SK-MEL-5 (cell line): ENCODE results near the gene USP17L15. TPM values are rescaled to one million over a fixed set of nuclear protein-coding genes. Genes with fewer than 3 reads are reported as not detected.
"Not testable (repeated sequence)": the region's sequence is repeated elsewhere in the genome, so short reads cannot be mapped to it uniquely, and the experiment has no call there.

Experiments used
- DNase-seq: peaks from one replicate; pipeline ENCODE4 v3.0.0-alpha.2; 2016; ENCODE audit warnings: low read depth, low spot score
- in situ Hi-C: cut with HindIII; loops from 2 replicates; pipeline ENCODE4 v1.10.0; 2016; ENCODE audit warnings: low sequenced_read_pairs, high pct_unique_total_duplicates, low pct_unique_long_range_greater_than_20kb
- polyA plus RNA-seq, 2 experiments: library from polyadenylated mRNA; depleted of rRNA; stranded (reverse); fragments of >200 nt; gene quantifications; 2 replicates each; pipeline ENCODE4 v1.2.3, GENCODE V29; 2015
- total RNA-seq: library from RNA; depleted of rRNA; stranded (reverse); fragments of >200 nt; shearing (Covaris generic); gene quantifications from 2 replicates; pipeline ENCODE4 v1.2.3, GENCODE V29; 2014; rRNA removed

USP17L15 gene, protein sequence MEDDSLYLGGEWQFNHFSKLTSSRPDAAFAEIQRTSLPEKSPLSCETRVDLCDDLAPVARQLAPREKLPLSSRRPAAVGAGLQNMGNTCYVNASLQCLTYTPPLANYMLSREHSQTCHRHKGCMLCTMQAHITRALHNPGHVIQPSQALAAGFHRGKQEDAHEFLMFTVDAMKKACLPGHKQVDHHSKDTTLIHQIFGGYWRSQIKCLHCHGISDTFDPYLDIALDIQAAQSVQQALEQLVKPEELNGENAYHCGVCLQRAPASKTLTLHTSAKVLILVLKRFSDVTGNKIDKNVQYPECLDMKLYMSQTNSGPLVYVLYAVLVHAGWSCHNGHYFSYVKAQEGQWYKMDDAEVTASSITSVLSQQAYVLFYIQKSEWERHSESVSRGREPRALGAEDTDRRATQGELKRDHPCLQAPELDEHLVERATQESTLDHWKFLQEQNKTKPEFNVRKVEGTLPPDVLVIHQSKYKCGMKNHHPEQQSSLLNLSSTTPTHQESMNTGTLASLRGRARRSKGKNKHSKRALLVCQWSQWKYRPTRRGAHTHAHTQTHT
- total RNA-seq = not detected in 2 replicates
- not detected in 2 replicates for polyA plus RNA-seq (2015; cell fraction: cytosol; rRNA removed)
- polyA plus RNA-seq (2015; cell fraction: nucleus; rRNA removed) = not detected in 2 replicates

GRCh38 chr4:9234085-9234484 lies at the start of gene USP17L15:
Gene USP17L15, plus strand, starts transcription at chr4:9234385. Its CDS starts 0 bp downstream, at chr4:9234385.
- in situ Hi-C loops, DNase-seq: not testable (repeated sequence)

DNA sequence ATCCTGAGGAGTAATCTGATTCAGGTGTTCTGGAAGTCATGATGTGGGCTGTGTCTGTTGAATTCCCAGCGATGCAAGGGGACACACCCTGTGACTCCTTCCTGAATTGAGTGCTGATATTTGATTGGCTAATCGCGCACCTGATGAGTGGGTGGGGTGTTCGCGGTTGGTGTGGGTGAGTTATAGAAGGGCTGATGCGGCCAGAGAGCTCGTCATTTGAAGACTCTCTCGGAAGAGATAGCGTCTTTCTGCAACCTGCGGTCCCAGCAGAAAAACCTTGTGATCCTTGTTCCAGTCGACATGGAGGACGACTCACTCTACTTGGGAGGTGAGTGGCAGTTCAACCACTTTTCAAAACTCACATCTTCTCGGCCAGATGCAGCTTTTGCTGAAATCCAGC lies 23.8 kb upstream of the USP17L15 start, which contains the start of gene USP17L10:
Gene USP17L10 (plus strand): TSS at position 301 of the 400 bp plus-strand sequence. CDS start 0 bp downstream, at position 301.
- in situ Hi-C loops, DNase-seq: not testable (repeated sequence)

DNA sequence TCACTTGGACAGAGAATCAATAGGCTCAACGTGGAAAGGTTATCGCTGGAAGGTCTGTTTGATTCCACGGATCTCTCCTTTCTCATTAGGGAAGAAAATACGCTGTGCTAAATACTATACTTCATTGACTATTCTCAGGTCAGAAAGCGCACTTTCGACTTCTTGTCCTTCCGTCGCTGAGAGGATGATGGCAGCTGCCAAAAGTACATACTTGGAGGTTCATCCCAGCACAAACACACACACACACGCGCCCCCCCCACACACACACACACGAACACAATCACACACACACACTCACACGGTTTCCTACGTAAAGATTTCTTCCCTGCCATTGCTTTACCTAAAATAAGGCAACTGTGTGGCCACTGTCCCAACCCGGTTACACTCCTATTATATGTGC lies 19.5 kb upstream of the USP17L15 start:
- DNase-seq, in situ Hi-C loops: not testable (repeated sequence)

DNA sequence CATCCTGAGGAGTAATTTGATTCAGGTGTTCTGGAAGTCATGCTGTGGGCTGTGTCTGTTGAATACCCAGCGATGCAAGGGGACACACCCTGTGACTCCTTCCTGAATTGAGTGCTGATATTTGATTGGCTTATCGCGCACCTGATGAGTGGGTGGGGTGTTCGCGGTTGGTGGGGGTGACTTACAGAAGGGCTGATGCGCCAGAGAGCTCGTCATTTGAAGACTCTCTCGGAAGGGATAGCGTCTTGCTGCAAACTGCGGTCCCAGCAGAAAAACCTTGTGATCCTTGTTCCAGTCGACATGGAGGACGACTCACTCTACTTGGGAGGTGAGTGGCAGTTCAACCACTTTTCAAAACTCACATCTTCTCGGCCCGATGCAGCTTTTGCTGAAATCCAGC lies 19.1 kb upstream of the USP17L15 start, which contains the start of gene USP17L11:
Gene USP17L11 (plus strand): TSS at position 301 of the 400 bp plus-strand sequence. CDS start 0 bp downstream, at position 301.
- DNase-seq, in situ Hi-C loops: not testable (repeated sequence)

GRCh38 chr4:9219852-9220251 lies 14.3 kb upstream of the USP17L15 start, which contains the start of gene USP17L12:
Gene USP17L12, plus strand, starts transcription at chr4:9220152. Its CDS starts 0 bp downstream, at chr4:9220152.
- in situ Hi-C loops = not testable (repeated sequence)

GRCh38 chr4:9224596-9224995 lies 9.6 kb upstream of the USP17L15 start, which contains the start of gene USP17L13:
Gene USP17L13, plus strand, starts transcription at chr4:9224896. Its CDS starts 0 bp downstream, at chr4:9224896.
- in situ Hi-C loops, DNase-seq: not testable (repeated sequence)

More at GRCh38 chr4:9219852-9220251, 14.3 kb upstream of the USP17L15 start, which contains the start of gene USP17L12:
- DNase-seq = not testable (repeated sequence)

GRCh38 chr4:9230249-9230648 lies 3.9 kb upstream of the USP17L15 start:
- DNase-seq, in situ Hi-C loops: not testable (repeated sequence)

DNA sequence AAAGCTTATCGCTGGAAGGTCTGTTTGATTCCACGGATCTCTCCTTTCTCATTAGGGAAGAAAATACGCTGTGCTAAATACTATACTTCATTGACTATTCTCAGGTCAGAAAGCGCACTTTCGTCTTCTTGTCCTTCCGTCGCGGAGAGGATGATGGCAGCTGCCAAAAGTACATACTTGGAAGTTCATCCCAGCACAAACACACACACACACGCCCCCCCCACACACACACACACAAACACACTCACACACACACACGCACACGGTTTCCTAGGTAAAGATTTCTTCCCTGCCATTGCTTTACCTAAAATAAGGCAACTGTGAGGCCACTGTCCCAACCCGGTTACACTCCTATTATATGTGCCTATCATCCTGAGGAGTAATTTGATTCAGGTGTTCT lies 4.3 kb downstream of the USP17L15 start:
- DNase-seq, in situ Hi-C loops: not testable (repeated sequence)

DNA sequence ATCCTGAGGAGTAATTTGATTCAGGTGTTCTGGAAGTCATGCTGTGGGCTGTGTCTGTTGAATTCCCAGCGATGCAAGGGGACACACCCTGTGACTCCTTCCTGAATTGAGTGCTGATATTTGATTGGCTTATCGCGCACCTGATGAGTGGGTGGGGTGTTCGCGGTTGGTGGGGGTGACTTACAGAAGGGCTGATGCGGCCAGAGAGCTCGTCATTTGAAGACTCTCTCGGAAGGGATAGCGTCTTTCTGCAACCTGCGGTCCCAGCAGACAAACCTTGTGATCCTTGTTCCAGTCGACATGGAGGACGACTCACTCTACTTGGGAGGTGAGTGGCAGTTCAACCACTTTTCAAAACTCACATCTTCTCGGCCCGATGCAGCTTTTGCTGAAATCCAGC lies 9.4 kb downstream of the USP17L15 start, which contains the start of gene USP17L17:
Gene USP17L17 (plus strand): TSS at position 301 of the 400 bp plus-strand sequence. CDS start 0 bp downstream, at position 301.
- DNase-seq, in situ Hi-C loops: not testable (repeated sequence)

DNA sequence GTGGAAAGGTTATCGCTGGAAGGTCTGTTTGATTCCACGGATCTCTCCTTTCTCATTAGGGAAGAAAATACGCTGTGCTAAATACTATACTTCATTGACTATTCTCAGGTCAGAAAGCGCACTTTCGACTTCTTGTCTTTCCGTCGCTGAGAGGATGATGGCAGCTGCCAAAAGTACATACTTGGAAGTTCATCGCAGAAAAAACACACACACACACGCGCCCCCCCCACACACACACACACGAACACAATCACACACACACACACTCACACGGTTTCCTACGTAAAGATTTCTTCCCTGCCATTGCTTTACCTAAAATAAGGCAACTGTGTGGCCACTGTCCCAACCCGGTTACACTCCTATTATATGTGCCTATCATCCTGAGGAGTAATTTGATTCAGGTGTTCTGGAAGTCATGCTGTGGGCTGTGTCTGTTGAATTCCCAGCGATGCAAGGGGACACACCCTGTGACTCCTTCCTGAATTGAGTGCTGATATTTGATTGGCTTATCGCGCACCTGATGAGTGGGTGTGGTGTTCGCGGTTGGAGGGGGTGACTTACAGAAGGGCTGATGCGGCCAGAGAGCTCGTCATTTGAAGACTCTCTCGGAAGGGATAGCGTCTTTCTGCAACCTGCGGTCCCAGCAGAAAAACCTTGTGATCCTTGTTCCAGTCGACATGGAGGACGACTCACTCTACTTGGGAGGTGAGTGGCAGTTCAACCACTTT lies 13.9 kb downstream of the USP17L15 start, which contains the start of gene USP17L18:
Gene USP17L18 (plus strand): TSS at position 678 of the 728 bp plus-strand sequence. CDS start 0 bp downstream, at position 678.
- DNase-seq, in situ Hi-C loops: not testable (repeated sequence)

GRCh38 chr4:9253078-9253477 lies 18.9 kb downstream of the USP17L15 start, which contains the start of gene USP17L19:
Gene USP17L19, plus strand, starts transcription at chr4:9253378. Its CDS starts 0 bp downstream, at chr4:9253378.
- in situ Hi-C loops, DNase-seq: not testable (repeated sequence)

GRCh38 chr4:9257824-9258223 lies 23.6 kb downstream of the USP17L15 start, which contains the start of gene USP17L20:
Gene USP17L20, plus strand, starts transcription at chr4:9258124. Its CDS starts 0 bp downstream, at chr4:9258124.
- DNase-seq, in situ Hi-C loops: not testable (repeated sequence)

DNA sequence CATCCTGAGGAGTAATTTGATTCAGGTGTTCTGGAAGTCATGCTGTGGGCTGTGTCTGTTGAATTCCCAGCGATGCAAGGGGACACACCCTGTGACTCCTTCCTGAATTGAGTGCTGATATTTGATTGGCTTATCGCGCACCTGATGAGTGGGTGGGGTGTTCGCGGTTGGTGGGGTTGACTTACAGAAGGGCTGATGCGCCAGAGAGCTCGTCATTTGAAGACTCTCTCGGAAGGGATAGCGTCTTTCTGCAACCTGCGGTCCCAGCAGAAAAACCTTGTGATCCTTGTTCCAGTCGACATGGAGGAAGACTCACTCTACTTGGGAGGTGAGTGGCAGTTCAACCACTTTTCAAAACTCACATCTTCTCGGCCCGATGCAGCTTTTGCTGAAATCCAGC lies 28.4 kb downstream of the USP17L15 start, which contains the start of gene USP17L21:
Gene USP17L21 (plus strand): TSS at position 301 of the 400 bp plus-strand sequence. CDS start 0 bp downstream, at position 301.
- DNase-seq, in situ Hi-C loops: not testable (repeated sequence)

GRCh38 chr4:9267319-9267718 lies 33.1 kb downstream of the USP17L15 start, which contains the start of gene USP17L22:
Gene USP17L22, plus strand, starts transcription at chr4:9267619. Its CDS starts 0 bp downstream, at chr4:9267619.
- DNase-seq, in situ Hi-C loops: not testable (repeated sequence)

- DNase-seq, in situ Hi-C loops: not testable (repeated sequence)
These were observed 37.5 kb downstream of the USP17L15 start for GRCh38 chr4:9271719-9272118.
